GM12892 (cell line): ENCODE data around the gene GPR152.
"Not testable (repeated sequence)": the region's sequence is repeated elsewhere in the genome, so short reads cannot be mapped to it uniquely, and the experiment has no call there.

ENCODE experiments used
- DNase-seq: peaks from one replicate; pipeline ENCODE4 v3.0.0; 2011; ENCODE audit not compliant: insufficient read length
- FAIRE-seq: peaks from 2 replicates; lab custom pipeline; 2011; peaks lifted over from hg19 to GRCh38; lab: Jason Lieb, UNC
- POLR2A ChIP-seq: IDR thresholded peaks from 2 replicates; pipeline ENCODE4 v1.6.1; 2011; ENCODE audit warnings: low read depth, low read length, control low read depth
- POLR2AphosphoS5 ChIP-seq: IDR thresholded peaks from 2 replicates; pipeline ENCODE4 v1.6.1; 2011; ENCODE audit warnings: low read depth, low read length, control low read depth
- TAF1 ChIP-seq: IDR thresholded peaks from 2 replicates; pipeline ENCODE4 v1.6.1; 2011; ENCODE audit warnings: low read depth, mild to moderate bottlenecking, control low read depth, low read length, borderline replicate concordance

The GPR152 gene

DNA sequence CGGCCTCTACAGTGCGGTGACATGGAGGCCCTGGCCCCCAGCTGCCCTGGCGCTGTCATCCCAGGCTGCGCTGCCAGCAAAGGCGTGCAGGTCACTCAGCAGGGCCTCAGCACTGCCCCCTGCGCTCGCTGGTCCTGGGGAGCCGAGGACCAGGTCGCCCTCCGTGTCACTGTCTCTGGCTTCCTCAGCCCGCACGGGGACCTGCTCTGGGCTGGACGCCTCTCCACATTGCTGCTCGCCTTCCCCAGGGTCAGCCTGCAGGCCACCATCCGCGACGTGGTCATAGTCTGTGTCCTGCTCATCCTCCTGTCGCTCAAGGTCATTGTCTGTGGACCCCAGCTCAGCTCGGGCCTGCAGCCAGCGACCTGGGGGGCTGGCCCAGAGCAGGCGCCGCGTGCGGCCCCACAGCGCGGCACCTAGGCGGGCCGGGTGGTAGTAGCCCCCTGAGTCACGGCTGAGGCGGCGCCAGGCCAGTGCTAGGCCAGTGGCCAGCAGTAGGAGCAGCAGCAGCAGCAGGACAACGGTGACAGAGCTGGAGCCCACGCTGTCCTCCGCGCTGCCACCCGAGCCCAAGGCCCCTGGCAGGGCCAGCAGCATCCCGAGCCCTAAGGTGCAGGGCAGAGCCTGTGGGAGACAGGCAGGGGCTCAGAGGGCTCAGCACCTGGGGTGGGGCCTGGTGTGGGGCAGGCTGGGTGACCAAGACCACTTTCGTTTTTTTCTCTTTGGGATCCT is 16.6 kb downstream of the GPR152 start:
- no peak for FAIRE-seq
- TF ChIP-seq TAF1 (no peak), POLR2AphosphoS5 (peak; percentile 53), POLR2A (peak; percentile 67; the same call in 1 of the 2 replicates)

DNA sequence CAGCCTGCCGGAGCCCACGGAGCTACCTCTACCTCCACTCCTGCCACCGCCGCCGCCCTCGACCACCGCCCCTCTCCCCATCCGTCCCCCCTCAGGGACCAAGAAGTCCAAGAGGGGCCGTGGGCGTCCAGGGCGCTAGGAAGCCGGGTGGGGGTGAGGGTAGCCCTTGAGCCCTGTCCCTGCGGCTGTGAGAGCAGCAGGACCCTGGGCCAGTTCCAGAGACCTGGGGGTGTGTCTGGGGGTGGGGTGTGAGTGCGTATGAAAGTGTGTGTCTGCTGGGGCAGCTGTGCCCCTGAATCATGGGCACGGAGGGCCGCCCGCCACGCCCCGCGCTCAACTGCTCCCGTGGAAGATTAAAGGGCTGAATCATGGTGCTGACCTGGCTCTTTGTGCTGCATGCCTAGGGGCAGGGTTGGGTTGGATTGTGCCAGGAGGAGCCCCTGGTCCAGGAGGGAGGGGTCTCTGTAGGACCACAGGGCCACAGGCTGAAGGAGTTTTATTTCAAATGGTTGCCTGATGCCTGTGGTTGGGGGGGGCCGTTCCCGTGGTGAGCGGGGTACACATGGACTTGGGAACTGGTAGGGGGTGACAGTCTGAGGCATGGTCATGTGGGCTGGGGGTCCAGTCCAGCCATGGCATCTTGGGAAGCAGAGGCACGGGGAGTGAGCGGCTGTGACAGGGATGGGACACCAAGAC is 17.4 kb downstream of the GPR152 start:
- FAIRE-seq (no peak), DNase-seq (no peak)
- peak; percentile 74; the same call in 1 of the 2 replicates for TF ChIP-seq POLR2AphosphoS5
- TF ChIP-seq POLR2A, result 0 out of 2 replicates have a peak, but pooled peaks have one; percentile 44
- TF ChIP-seq TAF1, result no peak

More for the DNA sequence above, 16.6 kb downstream of the GPR152 start:
- no peak for DNase-seq

DNA sequence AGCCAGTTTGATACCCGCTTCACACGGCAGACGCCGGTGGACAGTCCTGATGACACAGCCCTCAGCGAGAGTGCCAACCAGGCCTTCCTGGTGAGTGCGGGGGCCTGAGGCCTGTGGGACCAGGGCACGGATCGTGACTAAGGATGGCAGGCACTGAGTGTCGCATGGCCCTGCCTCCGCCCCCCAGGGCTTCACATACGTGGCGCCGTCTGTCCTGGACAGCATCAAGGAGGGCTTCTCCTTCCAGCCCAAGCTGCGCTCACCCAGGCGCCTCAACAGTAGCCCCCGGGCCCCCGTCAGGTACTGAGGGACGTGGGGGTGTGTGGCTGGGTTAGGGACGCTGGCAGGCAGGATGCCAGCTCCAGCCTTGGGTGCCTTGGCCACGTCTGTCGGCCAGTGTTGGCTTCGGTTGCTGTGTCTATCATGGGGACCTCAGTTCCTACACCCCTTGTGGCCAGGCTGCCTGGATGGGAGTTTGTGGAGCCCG is 18.1 kb downstream of the GPR152 start:
- TF ChIP-seq TAF1, result no peak
- peak; percentile 96 for TF ChIP-seq POLR2AphosphoS5
- TF ChIP-seq POLR2A, result peak; percentile 86
- DNase-seq, result no peak
- peak; percentile 92 for FAIRE-seq

DNA sequence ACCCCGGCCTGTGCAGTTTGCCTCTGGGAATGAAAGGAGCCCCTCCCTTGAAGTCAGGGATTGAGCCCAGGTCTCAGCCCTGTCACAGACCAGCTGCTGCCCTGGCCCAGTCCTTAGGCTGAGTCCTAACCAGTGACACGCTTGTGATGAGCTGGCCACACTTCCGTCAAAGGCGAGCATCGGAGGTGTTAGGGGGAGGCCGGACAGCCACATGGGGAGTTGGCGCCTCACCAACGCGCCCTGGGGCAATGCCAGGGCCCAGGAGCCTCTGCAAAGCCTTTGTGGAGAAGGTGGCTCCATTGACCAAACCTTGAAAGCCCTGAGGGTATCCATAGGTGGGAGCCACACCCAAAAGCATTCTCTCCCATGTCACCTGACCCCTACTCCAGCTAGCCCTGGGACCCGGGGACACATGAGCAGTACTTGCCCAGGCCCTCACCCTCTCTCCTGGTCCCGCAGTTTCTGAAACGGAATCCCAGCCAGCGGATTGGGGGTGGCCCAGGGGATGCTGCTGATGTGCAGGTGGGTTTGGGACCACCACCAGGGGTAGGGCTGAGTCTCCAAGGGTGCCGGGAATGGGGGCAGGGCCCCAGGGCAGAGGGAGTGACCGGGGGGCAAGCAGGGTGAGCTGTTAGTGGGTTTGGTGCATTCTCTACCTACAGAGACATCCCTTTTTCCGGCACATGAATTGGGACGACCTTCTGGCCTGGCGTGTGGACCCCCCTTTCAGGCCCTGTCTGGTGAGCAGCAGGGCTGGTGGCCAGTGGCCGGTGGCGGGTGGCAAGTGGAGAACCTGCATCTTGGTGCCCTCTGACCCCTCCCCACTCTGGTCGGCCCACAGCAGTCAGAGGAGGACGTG is 18.8 kb downstream of the GPR152 start:
- DNase-seq (no peak), FAIRE-seq (peak; percentile 75)
- TF ChIP-seq POLR2AphosphoS5 (no peak), TAF1 (no peak), POLR2A (no peak; the same call in 1 of the 2 replicates)

DNA sequence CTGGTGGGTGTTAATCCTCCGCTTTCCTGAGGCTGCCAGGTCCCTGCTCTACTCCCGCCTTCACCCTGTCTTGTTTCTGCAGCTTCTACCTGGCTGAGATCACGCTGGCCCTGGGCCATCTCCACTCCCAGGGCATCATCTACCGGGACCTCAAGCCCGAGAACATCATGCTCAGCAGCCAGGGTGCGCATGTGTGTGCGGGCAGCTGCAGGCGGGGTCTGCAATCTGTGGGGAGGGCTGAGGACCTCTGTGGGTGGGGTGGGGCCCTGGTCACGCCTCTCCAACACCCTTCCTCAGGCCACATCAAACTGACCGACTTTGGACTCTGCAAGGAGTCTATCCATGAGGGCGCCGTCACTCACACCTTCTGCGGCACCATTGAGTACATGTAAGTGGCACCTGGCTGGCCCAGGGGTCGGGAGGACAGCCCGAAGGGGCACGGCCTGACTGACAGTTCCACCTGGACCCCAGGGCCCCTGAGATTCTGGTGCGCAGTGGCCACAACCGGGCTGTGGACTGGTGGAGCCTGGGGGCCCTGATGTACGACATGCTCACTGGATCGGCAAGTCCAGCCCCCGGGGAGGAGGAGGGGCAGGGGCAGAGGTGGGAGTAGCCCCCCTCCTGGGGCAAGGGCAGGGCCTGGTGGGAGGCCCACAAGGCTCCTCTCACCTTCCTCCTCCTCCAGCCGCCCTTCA is 19.7 kb downstream of the GPR152 start:
- no peak for FAIRE-seq
- no peak for DNase-seq
- no peak for TF ChIP-seq TAF1
- no peak for TF ChIP-seq POLR2AphosphoS5
- peak; percentile 4; the same call in 1 of the 2 replicates for TF ChIP-seq POLR2A

DNA sequence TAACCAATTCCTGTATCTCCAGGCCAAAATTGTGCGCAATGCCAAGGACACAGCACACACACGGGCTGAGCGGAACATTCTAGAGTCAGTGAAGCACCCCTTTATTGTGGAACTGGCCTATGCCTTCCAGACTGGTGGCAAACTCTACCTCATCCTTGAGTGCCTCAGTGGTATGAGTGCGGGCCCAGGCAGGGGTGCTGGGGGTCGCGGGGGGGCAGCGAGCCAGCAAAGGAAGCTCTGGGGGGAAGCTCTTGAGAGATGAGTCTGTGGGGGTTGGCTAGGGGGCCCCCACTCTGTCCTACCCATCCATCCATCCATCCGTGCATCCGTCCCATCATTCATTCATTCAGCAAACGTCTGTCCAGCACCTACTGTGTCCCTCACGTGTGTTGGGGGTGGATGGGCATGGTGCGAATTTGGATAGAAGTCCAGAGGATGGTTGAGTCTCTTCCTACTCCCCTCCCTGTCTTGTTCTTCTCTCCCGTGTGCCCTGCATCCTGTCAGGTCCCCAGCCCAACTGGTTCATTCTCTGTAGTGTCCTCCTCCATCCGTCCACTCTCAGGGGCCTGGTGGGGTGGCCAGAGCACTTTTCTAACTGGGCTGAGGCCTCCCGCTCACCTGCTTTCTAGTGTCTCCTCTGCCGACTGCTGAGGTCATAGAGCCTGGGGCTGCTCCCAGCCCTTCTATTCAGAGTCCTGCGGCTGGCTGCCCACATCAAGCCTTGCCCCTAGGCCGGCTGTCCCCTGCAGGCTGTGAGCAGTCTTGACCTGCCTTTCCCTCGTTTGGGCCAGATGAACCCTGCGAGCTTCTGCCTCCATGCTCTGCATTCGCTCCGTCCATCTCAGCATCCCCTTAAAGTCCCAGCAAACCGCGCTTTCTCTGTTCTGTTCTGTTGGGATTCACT is 20.9 kb downstream of the GPR152 start:
- peak; percentile 74; the same call in 1 of the 2 replicates for TF ChIP-seq POLR2AphosphoS5
- no peak for TF ChIP-seq TAF1
- no peak for TF ChIP-seq POLR2A
- DNase-seq (no peak), FAIRE-seq (no peak)

DNA sequence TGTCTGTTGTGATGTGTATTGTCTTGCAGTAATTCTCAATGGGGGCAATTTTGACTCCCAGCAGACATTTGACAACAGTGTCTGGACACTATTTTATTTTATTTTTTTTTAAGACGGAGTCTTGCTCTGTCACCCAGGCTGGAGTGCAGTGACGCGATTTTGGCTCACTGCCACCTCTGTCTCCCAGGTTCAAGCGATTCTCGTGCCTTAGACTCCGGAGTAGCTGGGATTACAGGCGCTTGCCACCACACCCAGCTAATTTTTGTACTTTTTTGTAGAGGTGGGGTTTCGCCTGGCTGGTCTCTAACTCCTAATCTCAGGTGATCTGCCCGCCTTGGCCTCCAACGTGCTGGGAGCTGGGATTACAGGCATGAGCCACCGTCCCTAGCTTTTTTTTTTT is 22.8 kb downstream of the GPR152 start:
- FAIRE-seq, result no peak
- no peak for TF ChIP-seq POLR2AphosphoS5
- TF ChIP-seq TAF1, result no peak
- TF ChIP-seq POLR2A, result no peak

DNA sequence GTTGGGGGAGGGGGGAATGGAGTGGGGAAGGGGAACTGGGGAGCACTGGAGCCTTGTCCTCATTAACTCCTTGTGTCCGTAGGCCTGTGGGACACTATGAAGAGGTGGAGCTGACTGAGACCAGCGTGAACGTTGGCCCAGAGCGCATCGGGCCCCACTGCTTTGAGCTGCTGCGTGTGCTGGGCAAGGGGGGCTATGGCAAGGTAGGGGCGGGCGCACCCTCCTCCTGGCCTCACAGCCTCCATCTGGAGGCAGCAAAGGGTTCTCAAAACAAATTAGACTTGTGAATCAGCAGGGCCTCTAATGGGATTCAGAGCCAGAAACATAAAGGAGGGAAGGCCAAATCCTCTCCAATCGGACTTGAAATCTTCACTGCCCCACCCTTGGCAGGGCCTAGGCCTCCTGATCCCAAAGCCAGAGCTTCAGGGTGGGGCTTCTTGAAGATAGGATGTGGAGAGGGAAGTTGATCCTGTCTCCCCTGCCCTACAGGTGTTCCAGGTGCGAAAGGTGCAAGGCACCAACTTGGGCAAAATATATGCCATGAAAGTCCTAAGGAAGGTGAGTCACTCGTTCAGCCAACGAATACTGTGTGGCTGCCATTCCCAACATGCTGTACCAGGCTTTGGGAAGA is 23.4 kb downstream of the GPR152 start:
- DNase-seq, result no peak
- FAIRE-seq, result peak; percentile 78
- no peak for TF ChIP-seq POLR2A
- no peak for TF ChIP-seq POLR2AphosphoS5
- no peak for TF ChIP-seq TAF1

More for the DNA sequence above, 22.8 kb downstream of the GPR152 start:
- no peak for DNase-seq

DNA sequence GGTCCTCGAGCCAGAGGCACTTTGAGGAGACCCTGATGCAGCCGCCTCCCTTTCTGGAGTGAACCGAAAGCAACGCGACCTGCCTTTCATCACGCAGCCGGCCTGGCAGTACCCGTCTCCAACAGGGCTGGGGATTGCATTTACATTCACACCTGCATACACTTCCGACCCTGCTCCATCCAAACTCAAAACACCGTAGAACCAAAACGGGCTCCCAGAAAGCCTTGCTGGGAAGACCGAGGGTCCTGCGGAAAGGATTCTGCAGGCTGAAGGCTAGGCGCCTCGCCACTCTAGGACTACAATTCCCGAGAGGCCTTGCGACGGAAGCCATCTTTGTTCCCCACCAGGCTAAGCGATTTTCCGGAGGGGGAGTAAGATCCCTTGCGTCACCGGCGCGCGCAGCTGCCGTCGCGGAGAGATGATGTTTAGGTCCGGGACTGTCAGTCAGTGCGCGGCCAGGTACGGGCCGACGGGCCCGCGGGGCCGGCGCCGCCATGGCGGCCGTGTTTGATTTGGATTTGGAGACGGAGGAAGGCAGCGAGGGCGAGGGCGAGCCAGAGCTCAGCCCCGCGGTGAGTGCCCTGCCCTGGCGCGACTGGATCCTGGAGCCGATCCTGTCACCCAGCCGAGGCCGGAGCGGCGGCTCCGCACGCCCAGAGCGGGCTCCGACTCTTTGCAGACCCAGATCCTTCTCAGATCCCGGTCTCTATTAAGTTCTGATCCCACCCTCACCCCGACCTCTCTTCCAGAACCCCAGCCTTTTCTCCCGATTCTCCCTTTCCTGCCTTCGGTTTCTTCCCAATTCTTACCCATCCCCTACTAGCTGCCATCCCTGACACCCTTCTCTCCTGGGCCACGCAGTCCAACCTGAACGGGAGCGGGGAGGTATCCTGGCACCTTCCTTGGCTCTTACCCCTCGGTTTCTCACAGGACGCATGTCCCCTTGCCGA is 24.2 kb downstream of the GPR152 start, which contains the start of gene RPS6KB2:
TSS of gene RPS6KB2 (plus strand) at position 443 of the 950 bp plus-strand sequence. CDS start at position 495, 52 bp downstream.
- peak; percentile 100 for FAIRE-seq
- peak; percentile 81 for TF ChIP-seq POLR2A
- TF ChIP-seq TAF1, result peak; percentile 76
- TF ChIP-seq POLR2AphosphoS5, result no peak
- DNase-seq, result peak; percentile 100

DNA sequence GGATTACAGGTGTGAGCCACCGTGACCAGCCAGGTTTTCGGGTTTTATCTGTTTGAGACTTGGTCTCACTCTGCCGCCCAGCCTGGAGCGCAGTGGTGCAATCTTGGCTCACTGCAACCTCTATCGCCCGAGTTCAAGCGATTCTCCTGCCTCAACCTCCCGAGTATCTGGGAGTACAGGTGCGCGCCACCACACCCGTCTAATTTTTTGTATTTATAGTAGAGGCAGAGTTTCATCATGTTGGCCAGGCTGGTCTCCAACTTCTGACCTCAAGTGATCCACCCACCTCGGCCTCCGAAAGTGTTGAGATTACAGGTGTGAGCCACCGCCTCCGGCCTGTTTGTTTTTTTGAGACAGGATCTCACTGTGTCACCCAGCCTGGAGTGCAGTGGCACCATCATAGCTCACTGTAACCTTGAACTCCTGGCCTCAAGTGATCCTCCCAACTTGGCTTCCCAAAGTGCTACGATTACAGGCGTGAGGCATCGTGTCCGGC is 25.1 kb downstream of the GPR152 start:
- not testable (repeated sequence) for FAIRE-seq, DNase-seq
